Pancreas (tissue), 10 donors: ENCODE results near the gene C9orf85. TPM values are rescaled to one million over a fixed set of nuclear protein-coding genes. Genes with fewer than 3 reads are reported as not detected.
"Not testable (repeated sequence)": the region's sequence is repeated elsewhere in the genome, so short reads cannot be mapped to it uniquely, and the experiment has no call there.

Source experiments
- ATAC-seq, 4 donors: fragments of 200-7000 bp; cut with Tn5 transposase; one replicate each; pipeline versions ENCODE4 v1.8.0 to v1.9.1; 2020; ENCODE audit warnings: mild to moderate bottlenecking in 4 of 4, moderate library complexity in 4 of 4
- DNase-seq, 6 donors: peaks; one replicate each; pipeline ENCODE4 v3.0.0-alpha.2; 2020
- FAIRE-seq: peaks from 2 replicates; lab custom pipeline; 2012; peaks lifted over from hg19 to GRCh38; lab: Jason Lieb, UNC
- H3K27ac ChIP-seq, 4 donors: fragments of 200-600 bp; sonication (generic); 1 replicate in 3 of 4; 2 replicates in 1 of 4; pipeline versions ENCODE4 v1.5.0 to v1.8.0; 2020
- H3K27me3 ChIP-seq, 4 donors: fragments of 200-600 bp; one replicate each; pipeline ENCODE4 v1.8.0; 2021
- H3K36me3 ChIP-seq, 3 donors: fragments of 200-600 bp; sonication (generic) in 1 of 3; one replicate each; pipeline versions ENCODE4 v1.5.0 to v1.8.0; 2020 to 2021
- H3K4me1 ChIP-seq, 3 donors: fragments of 200-600 bp; one replicate each; pipeline ENCODE4 v1.8.0; 2021
- H3K4me3 ChIP-seq, 4 donors: fragments of 200-600 bp; sonication (generic) in 2 of 4; one replicate each; pipeline versions ENCODE4 v1.5.0 to v1.8.0; 2020 to 2021
- H3K9me3 ChIP-seq, 4 donors: fragments of 200-600 bp; one replicate each; pipeline ENCODE4 v1.8.0; 2021
- CTCF ChIP-seq, 4 donors: fragments of 200-600 bp; sonication (generic) in 3 of 4; IDR thresholded peaks; one replicate each; pipeline versions ENCODE4 v1.5.0 to v1.8.0; 2021; ENCODE audit warnings: antibody characterized with exemption in 4 of 4
- WGBS, 2 donors: extraction: QIAGEN DNeasy Blood & Tissue Kit; methylation state at CpG; one replicate each; pipeline ENCODE4 v1.1.7; 2013; 5-methylcytosine and 5-hydroxymethylcytosine counted together
- intact Hi-C, 3 donors: fragments of 100-400 bp; cut with DNase I; formaldehyde crosslinking; loops; one replicate each; pipeline versions ENCODE4 v1.11.1 to v1.14.2; 2022
- polyA plus RNA-seq, 2 donors: library from polyadenylated mRNA; stranded (reverse); fragments of 200-250 nt; gene quantifications; one replicate each; pipeline ENCODE4 v1.2.3, GENCODE V29; 2013
- total RNA-seq, 6 donors: library from RNA; stranded (reverse); fragmentation: NEBNext Ultra II Directional in 4 of 6; extraction: Animal tissue kit (Norgen Biotek cat#: 25700) in 4 of 6; gene quantifications; one replicate each; pipeline versions ENCODE4 v1.2.1 to v1.2.4, GENCODE V29; 2021 to 2023
- donor health status: healthy with polysubstance abuse.
- donor health status: DM: no; HTN: no; CAD: no; lungs with moderate emphysema.
- donor health status: DM: no; HTN: no; CAD: no.
- donor health status: control.
- donor health status: control.
- donor health status: Bipolar disorder and iron deficiency.
- donor health status: DM: yes; HTN: yes; CAD: no.
- donor health status: DM: no; HTN: no; CAD: no.
- donor health status: DM: no; HTN: no; CAD: no.
- donor health status: DM: yes; HTN: yes; CAD: no.

The C9orf85 gene
- total and polyA plus RNA-seq, 8 donors, result 3.9 to 10.0 (median 5.6) TPM

GRCh38 chr9:71955300-71955915 is 44.0 kb downstream of the C9orf85 start:
- Histone ChIP-seq H3K9me3 (no peaks in the 10 kb centered on the region), H3K4me3 (no peak overlapping the region), H3K36me3 (no peaks in the 10 kb centered on the region), H3K4me1 (peaks cover 0 to 4% (median 0%) of the 10 kb centered on the region in 3 donors), H3K27me3 (no peaks in the 10 kb centered on the region), H3K27ac (no peak overlapping the region)
- ATAC-seq (no peak), DNase-seq (no peak), FAIRE-seq (no peak)
- TF ChIP-seq CTCF (IDR thresholded peaks at IDR 0.05), result no peak
- intact Hi-C loops, result no loop called here
- 42 to 47% methylated on average over 1 of the region's 1 CpG for WGBS, 2 donors

- no peaks in the 10 kb centered on the region for H3K27me3 ChIP-seq
- no peaks in the 10 kb centered on the region for H3K4me1 ChIP-seq
- no peak for TF ChIP-seq CTCF (IDR thresholded peaks at IDR 0.05)
- ATAC-seq (peak in 2 of 4 donors; percentile 37 to 57), DNase-seq (no peak), FAIRE-seq (peak; percentile 89)
- intact Hi-C loops, result no loop called here
- no peak overlapping the region for H3K27ac ChIP-seq
- H3K9me3 ChIP-seq, result no peaks in the 10 kb centered on the region
- no peaks in the 10 kb centered on the region for H3K36me3 ChIP-seq
- H3K4me3 ChIP-seq, result no peak overlapping the region
- WGBS, 2 donors, result 74% methylated on average over 4 of the region's 4 CpGs
Measured at GRCh38 chr9:71962328-71962727, 50.9 kb downstream of the C9orf85 start.

- intact Hi-C loops, ATAC-seq, H3K36me3 ChIP-seq, H3K9me3 ChIP-seq, FAIRE-seq, H3K4me3 ChIP-seq, H3K4me1 ChIP-seq, H3K27me3 ChIP-seq, H3K27ac ChIP-seq: not testable (repeated sequence)
- 91 to 98% methylated on average over 22 to 29 of the region's 29 CpGs for WGBS, 2 donors
- peak in 1 of 6 donors; percentile 70 for DNase-seq
Measured at GRCh38 chr9:71963471-71963996, 52.1 kb downstream of the C9orf85 start.

- Histone ChIP-seq H3K36me3 (no peaks in the 10 kb centered on the region), H3K9me3 (no peaks in the 10 kb centered on the region), H3K4me1 (no peaks in the 10 kb centered on the region), H3K4me3 (no peak overlapping the region), H3K27ac (no peak overlapping the region), H3K27me3 (no peaks in the 10 kb centered on the region)
- WGBS, 2 donors, result 98 to 100% methylated on average over 1 of the region's 1 CpG
- ATAC-seq (no peak), DNase-seq (no peak), FAIRE-seq (no peak)
- TF ChIP-seq CTCF (IDR thresholded peaks at IDR 0.05), result no peak
- intact Hi-C loops, result no loop called here
Measured at GRCh38 chr9:71965403-71965802, 54.0 kb downstream of the C9orf85 start.

- no peak for DNase-seq
- no peaks in the 10 kb centered on the region for H3K9me3 ChIP-seq
- no peaks in the 10 kb centered on the region for H3K4me1 ChIP-seq
- ATAC-seq, result no peak
- 90 to 93% methylated on average over 5 of the region's 5 CpGs for WGBS, 2 donors
- no peaks in the 10 kb centered on the region for H3K27me3 ChIP-seq
- H3K27ac ChIP-seq, result no peak overlapping the region
- intact Hi-C loops, result no loop called here
- no peaks in the 10 kb centered on the region for H3K36me3 ChIP-seq
- FAIRE-seq, result no peak
- H3K4me3 ChIP-seq, result no peak overlapping the region
- TF ChIP-seq CTCF (IDR thresholded peaks at IDR 0.05), result no peak
Measured at GRCh38 chr9:71966601-71967000, 55.2 kb downstream of the C9orf85 start.
